NCI-H2171 (cell line): ENCODE results near the gene ARSB.
"Not testable (repeated sequence)": the region's sequence is repeated elsewhere in the genome, so short reads cannot be mapped to it uniquely, and the experiment has no call there.

Experiments used
- DNase-seq: peaks from one replicate; lab custom pipeline; 2025; lab: John Stamatoyannopoulos, UW

The ARSB gene

GRCh38 chr5:78995521-78996007, 10.5 kb upstream of the ARSB start:
- DNase-seq: no peak

GRCh38 chr5:78993165-78993564, 8.1 kb upstream of the ARSB start:
- no peak for DNase-seq

- no peak for DNase-seq
Measured at GRCh38 chr5:78992146-78992545, 7.0 kb upstream of the ARSB start.

GRCh38 chr5:78989080-78989479, 4.0 kb upstream of the ARSB start:
- DNase-seq: no peak

- no peak for DNase-seq
Measured at GRCh38 chr5:78985725-78986223, 664 bp upstream of the ARSB start.

GRCh38 chr5:78984439-78985115, 533 bp downstream of the ARSB start:
- peak; percentile 68 for DNase-seq

- no peak for DNase-seq
Measured at GRCh38 chr5:78983601-78984438, 1.3 kb downstream of the ARSB start.

GRCh38 chr5:78983194-78983593, 1.9 kb downstream of the ARSB start:
- DNase-seq: not testable (repeated sequence)

GRCh38 chr5:78979909-78980308, 5.2 kb downstream of the ARSB start:
- DNase-seq: no peak

GRCh38 chr5:78979117-78979742, 5.9 kb downstream of the ARSB start:
- DNase-seq: no peak

GRCh38 chr5:78975035-78975434, 10.1 kb downstream of the ARSB start:
- DNase-seq: no peak

- DNase-seq: no peak
Measured at GRCh38 chr5:78974601-78975000, 10.5 kb downstream of the ARSB start.

GRCh38 chr5:78974011-78974410, 11.1 kb downstream of the ARSB start:
- DNase-seq: no peak

GRCh38 chr5:78972654-78973428, 12.3 kb downstream of the ARSB start:
- DNase-seq: no peak

- DNase-seq: no peak
Measured at GRCh38 chr5:78971998-78972397, 13.1 kb downstream of the ARSB start.

- DNase-seq: no peak
Measured at GRCh38 chr5:78968781-78969180, 16.3 kb downstream of the ARSB start.

- DNase-seq: peak; percentile 5
Measured at GRCh38 chr5:78964889-78965288, 20.2 kb downstream of the ARSB start.

- no peak for DNase-seq
Measured at GRCh38 chr5:78961743-78962142, 23.4 kb downstream of the ARSB start.

- DNase-seq: no peak
Measured at GRCh38 chr5:78959767-78960166, 25.3 kb downstream of the ARSB start.

- DNase-seq: no peak
Measured at GRCh38 chr5:78958672-78959445, 26.3 kb downstream of the ARSB start.

- no peak for DNase-seq
Measured at GRCh38 chr5:78956901-78957300, 28.2 kb downstream of the ARSB start.
